ENCODE results near the gene PRG2.

The PRG2 gene

DNA sequence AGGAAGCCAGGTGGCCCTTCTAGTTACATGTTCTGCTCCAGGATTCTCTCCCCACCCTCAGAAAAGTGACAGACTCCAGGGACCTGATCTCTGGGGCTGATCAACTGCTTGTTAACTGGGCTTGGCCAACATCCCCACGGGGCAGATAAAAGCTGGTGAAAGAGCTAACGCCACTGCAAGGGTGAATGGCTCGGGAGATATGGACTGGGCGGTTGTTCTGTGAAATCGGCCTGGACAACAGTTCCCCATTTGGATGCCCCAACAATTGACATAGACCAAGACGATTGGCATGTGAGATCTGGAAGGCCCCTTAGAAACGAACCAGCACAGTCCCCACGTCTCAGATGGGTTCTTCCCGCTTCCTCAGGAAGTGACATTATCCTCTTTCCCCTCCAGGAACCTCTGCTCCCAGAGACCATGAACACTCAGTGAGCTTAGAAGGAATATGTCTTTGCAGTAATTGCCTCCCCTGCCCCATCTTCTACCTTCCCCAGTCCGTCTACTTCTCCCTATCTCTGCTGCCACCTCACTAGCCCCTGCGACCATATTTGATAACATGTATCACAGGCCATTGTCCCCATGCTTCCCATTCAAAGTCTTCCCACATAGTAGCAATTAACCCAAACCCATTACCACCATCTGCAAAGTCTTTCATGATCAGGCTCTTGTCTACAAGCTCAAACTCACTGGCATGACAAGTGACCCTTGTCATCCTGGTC, 5.6 kb upstream of the PRG2 start:
- no peak for DNase-seq

DNA sequence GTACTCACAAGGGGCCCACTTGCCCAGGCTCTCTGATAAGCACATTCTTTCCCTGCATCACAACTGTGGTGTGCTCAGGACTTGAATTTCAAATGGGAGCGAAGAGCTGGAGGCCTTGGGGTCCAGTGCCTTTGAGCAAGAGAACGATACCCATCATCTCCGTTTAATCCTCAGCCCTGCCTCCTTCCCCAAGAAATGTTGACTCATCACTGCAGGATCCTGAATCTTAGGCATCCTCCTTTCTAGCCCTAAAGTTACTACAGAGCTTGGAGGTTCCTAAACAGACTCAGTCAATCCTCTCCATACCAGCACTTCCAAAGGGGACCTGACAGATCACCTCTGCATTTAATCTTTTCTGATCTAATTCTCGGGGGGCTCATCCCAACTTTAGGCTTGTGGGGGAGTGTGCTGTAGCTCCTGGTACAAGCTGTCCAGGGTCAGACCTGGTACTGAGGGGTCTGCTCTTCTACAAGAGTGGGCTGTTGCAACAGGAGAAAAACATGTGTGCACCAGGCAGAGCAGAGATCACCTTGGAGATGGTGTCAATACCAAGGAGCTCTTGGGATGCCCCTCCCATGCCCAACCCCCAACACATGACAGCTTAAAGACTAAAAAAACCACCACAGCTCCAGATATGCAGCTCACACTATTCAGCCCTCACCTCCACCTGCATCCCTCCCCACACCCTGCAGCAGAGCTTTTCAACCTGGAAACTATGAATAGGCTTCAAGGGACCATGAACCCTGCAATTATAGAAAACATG, 3.9 kb upstream of the PRG2 start:
- DNase-seq: no peak

DNA sequence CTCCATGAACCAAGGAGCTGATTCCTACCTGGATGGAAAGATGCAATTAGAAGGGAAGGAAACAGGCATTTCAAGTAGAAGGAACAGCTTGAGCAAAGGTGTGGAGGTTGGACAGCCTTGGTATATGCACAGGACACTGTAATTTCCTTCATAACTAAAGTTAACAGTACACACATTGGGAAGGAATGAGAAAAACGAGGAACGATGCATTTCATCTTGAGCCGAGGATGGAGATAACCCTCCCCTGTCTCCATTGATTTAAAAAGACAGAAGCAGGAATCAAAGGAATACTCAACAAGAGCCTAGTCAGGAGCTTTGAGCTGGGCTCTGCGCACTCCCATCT, 2.3 kb upstream of the PRG2 start:
- no peak for DNase-seq

DNA sequence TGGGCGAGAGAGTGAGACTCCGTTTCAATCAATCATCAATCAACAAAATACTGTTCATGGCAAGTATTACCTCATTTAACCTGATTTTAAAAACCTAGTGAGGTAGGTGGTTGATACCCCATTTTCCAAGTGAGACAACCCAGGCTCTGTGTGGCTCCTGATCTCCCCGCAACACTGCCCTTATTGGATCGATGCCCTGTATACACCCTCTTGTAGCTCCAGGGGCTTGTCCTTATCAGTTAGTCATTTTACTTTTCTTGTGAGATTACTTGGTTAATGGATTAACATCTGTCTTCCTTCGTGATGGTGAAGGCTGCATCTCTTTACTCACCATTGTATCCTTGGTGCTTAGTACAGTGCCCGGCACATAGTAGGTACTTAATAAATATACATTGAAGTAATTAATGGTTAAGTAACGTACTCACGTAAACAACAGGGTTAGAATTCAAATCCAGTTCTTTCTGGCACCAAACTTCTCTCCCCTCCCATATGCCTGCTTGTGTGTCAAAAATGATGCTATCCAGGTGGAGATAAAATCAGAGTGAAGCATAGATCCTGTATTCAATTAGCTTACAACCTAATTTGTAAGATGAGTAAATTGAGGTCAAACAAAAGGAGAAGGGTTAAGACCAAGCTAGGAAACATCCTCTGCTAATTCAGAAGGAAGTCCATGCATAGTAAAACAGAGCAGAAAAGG, 1.8 kb upstream of the PRG2 start:
- DNase-seq: no peak

DNA sequence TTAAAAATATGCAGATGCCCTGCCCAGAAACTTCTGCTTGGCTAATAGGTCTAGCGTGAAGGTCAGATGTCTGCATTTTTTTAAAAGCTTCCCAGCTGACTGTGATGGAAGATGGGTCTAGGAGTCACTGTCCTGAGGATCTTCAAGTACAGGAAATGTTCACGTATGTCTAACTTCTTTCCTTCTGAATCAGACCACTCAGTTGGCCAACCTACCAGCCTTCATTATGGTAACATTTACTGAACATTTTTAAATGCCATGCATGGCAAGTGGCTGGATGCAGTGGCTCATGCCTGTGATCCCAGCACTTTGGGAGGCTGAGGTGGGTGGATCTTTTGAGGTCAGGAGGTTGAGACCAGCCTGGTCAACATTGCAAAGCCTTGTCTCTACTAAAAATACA, 1.1 kb upstream of the PRG2 start:
- no peak for DNase-seq

- no peak for DNase-seq
Measured at GRCh38 chr11:57391111-57391510, 661 bp upstream of the PRG2 start.

DNA sequence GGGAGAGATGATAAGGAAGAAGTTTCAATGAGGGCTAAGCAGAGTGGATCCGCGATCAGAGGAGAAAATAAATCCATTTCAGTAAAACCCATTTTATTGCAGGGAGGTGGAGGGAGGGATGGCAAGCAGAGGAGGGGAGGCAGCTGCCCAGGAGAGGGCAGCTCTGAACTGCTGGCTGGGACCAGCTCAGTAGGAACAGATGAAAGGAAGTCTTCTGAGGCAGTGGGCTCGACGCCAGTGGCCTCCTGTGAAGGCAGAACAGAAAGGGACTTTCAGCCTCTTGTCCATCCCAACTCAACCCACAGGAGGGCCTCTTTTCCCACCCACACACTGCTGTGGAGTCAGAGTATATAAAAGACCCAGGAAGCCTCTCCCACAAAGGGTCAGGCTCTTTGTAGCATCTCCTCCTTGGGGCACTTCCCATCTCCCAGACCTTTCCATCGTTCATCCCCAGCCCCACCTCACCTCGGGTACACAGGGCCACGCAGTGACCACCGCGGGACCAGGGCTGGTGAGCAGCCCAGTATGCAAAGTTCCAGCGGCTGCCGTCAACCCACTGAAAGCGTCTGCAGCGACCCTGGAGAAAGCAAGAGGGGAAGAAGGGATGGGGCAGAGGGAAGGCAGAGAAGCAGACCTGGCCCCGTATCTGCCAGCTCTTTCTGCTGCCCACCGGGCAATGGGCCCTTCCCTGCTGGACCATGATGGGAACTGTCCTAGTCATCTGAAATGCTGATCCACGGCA, 3.0 kb downstream of the PRG2 start:
- DNase-seq: no peak

- no peak for DNase-seq
Measured at GRCh38 chr11:57386178-57386940, 4.1 kb downstream of the PRG2 start.

- no peak for DNase-seq
Measured at GRCh38 chr11:57380975-57381374, 9.5 kb downstream of the PRG2 start, which contains the start of gene PRG3. Gene PRG3, minus strand, starts transcription at chr11:57381150. Its CDS starts 442 bp downstream, at chr11:57380708.

- peak; percentile 20 for DNase-seq
Measured at GRCh38 chr11:57379732-57380131, 10.7 kb downstream of the PRG2 start.

- no peak for DNase-seq
Measured at GRCh38 chr11:57378186-57378585, 12.3 kb downstream of the PRG2 start.

DNA sequence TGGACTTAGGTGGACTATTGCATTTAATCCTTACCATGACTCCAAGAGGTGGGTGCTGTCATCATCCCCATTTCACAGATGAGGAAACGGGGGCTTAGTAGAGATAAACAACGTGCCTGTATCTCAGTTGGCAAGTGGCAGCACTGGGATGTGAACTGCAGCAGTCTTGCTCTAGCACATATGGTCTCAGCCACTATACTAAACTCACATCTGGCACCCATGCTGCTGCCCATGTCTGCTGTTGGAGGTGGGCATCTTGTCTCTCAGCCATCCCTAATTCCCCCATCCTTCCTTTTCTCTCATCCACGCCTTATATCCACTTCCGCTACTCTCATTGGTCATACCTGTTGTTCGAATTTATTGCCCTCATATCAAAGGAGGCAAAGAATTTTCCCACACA, 13.3 kb downstream of the PRG2 start:
- DNase-seq: no peak

DNA sequence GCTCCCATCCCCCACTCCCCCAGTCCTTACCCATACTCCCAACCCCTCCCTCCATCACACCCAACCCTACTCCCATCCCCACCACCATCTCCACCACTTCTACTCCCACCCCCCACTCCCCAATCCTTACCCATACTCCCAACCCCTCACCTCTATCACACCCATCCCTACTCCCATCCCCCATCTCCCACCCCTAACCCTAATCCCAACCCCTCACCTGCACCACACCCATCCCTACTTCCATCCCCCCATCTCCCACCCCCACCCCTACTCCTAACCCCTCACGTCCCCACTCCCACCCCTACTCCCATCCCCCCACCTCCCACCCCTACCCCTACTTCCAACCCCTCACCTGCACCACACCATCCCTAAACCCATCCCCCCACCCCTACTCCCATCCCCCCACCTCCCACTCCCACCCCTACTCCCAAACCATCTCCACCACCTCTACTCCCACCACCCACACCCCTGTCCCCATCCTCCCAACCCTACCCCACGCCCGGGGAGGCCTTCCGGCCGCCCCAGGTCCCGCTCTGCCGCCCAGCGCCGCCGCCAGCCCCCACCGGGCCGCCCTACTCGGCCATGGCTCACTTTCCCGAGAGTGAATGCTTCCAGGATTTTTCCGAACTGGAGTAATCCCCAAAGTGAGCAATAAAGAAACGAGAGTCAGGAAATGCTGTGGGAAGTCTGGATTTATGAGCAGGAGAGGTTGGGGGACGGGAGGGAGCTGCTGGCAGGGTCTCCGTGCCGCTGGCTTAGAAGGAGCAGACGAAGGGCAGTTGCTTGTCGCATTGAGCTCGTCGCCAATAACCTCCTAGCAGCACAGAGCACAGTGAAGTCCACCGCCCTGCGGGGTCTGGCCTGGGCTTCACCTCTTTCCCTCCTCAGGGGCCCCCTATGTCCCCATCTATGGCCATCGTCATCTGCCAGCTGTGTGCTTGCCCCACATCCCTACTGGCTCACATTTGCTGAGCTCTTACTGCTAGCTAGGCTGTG, 14.1 kb downstream of the PRG2 start:
- DNase-seq: no peak

- no peak for DNase-seq
Measured at GRCh38 chr11:57375490-57375889, 15.0 kb downstream of the PRG2 start.

DNA sequence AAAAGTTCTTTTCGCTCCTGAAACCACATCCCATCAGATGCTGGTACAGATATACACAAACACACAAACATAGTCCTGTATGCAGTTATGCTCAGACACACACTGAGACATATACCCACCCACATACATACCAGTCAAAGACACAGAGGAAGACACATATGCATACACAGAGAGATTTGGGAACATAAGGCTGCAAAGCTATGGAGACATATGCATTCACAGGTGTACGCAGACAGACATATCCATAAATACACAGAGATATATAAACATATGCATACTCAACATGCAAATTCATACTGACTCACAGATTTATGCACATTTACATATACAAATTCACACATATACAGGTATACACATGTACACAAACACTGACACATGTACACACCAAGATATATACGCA, 15.5 kb downstream of the PRG2 start:
- DNase-seq: no peak

DNA sequence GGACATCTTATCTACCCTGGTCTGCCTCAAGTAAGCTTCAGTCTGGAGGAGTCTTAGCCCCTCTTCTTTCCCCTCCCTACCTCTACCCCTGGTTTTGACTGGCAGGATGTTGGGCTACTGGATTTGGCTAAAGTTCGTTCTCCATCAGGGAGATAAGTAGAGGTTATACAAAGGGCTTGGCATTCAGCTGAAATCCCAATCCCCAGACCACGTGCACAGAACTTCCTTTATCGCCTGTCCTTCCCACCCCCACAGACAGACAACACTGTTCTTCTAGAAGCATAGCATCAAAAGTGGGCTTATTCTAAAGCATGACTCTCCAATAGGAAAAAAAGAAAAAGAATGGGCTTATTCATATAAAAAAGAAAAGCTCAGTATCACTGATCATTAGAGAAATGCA, 17.3 kb downstream of the PRG2 start:
- DNase-seq: no peak

- no peak for DNase-seq
Measured at GRCh38 chr11:57370941-57371340, 19.5 kb downstream of the PRG2 start.

DNA sequence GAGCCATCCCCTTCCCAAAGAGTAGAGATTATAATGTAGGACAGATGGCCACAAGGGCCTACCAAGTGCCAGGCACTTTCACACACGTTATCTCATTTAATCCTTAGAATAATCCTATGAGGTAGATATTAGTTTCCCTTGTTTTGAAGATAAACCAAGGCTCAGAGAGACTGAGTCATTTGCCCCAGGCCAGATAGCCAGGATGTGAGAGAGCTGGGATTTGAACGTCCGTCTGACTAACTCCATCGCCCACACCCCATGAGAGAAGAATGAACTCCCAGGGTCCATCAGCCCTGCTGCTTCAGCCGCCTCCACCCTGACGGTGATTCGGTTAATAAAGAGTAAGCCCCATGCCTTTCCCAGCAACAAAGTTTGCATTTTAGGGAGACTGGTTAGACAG, 20.2 kb downstream of the PRG2 start:
- DNase-seq: no peak

DNA sequence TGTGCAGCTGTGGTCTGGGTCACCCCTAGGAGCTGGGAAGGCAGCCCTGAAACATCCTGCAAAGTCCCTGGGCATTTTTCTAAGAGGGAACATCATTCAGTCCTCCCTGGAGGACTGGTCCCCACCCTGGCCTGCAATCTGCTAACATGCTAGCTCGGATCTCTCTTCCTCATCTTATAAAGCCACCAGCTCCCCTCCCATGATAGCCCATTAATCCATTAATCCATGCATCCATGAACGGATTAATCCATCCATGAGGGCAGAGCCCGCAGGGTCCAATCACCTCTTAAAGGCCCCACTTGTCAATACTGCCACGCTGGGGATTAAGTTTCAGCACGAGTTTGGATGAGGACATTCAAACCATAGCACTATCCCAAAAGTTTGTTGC, 21.6 kb downstream of the PRG2 start:
- DNase-seq: no peak

GRCh38 chr11:57368106-57368844, 22.2 kb downstream of the PRG2 start:
- no peak for DNase-seq
